ENCODE measurements around the gene TNFSF12. TPM values are rescaled to one million over a fixed set of nuclear protein-coding genes. Genes with fewer than 3 reads are reported as not detected.

The TNFSF12 gene, protein sequence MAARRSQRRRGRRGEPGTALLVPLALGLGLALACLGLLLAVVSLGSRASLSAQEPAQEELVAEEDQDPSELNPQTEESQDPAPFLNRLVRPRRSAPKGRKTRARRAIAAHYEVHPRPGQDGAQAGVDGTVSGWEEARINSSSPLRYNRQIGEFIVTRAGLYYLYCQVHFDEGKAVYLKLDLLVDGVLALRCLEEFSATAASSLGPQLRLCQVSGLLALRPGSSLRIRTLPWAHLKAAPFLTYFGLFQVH
- 3.4 and 3.5 TPM in 2 replicates for total RNA-seq

GRCh38 chr17:7548585-7549400, at the start of gene TNFSF12:
Gene TNFSF12 (plus strand): TSS chr17:7549058. CDS start chr17:7549154, 96 bp downstream.

GRCh38 chr17:7558544-7559319, 9.9 kb downstream of the TNFSF12 start, which contains the start of gene TNFSF13:
Gene TNFSF13 (plus strand): TSS chr17:7558750. CDS start chr17:7559040, 290 bp downstream.

GRCh38 chr17:7561589-7562207, 12.8 kb downstream of the TNFSF12 start, which contains the start of gene SENP3:
Gene SENP3 (plus strand): TSS chr17:7561919. CDS start chr17:7563077, 1,158 bp downstream.

DNA sequence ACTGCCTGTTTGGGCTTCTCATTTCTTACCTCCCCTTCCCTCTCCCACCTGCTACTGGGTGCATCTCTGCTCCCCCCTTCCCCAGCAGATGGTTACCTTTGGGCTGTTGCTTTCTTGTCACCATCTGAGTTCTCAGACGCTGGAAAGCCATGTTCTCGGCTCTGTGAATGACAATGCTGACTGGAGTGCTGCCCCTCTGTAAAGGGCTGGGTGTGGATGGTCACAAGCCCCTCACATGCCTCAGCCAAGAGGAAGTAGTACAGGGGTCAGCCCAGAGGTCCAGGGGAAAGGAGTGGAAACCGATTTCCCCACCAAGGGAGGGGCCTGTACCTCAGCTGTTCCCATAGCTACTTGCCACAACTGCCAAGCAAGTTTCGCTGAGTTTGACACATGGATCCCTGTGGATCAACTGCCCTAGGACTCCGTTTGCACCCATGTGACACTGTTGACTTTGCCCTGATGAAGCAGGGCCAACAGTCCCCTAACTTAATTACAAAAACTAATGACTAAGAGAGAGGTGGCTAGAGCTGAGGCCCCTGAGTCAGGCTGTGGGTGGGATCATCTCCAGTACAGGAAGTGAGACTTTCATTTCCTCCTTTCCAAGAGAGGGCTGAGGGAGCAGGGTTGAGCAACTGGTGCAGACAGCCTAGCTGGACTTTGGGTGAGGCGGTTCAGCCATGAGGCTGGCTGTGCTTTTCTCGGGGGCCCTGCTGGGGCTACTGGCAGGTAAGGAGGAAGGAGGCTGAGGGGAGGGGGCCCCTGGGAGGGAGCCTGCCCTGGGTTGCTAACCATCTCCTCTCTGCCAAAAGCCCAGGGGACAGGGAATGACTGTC, 30.4 kb downstream of the TNFSF12 start, which contains the start of gene CD68:
Gene CD68, plus strand, starts transcription at position 638 of the 833 bp plus-strand sequence. Its CDS starts 40 bp downstream, at position 678.

GRCh38 chr17:7583253-7584109, 34.6 kb downstream of the TNFSF12 start, which contains the start of gene MPDU1:
Gene MPDU1 (plus strand): TSS chr17:7583852. CDS start chr17:7583863, 11 bp downstream.

DNA sequence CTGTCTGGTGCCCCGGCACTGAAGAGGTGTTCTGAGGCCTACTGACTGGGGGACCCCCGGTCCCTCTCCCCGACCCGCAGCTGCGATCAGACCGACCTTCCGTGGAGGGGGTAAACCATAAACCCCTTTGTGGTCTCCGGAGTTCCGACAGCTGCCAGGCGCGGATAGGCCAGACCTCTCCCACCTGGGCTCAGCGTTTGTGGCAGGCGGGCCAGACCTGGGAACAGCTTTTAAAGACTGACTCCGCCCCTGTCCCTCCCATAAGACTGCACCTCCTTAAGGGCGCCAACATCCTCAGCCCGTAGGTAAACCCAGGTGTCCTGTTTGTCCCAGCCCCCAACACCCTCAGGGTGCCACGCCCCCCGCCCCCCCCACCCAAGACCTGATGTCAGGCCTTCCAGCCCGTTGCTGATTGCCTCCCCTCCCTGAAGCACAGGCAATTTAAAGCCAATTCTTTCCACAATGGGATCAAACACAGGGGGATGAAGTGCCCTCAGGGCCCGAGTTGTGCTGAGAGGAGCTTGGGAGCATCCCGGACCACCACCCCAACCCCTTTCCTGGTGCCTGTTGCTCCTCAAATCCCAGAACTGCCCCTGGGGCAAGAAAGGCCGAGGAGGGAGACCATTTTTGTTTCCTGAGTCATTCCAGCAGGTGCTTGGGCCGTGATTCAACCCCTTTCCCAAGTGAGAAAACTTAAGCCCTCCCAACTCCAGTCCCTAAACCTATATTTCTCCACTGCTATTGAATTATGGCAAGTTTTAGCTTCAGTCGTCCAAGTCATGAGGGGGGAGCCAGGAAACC, 41.2 kb downstream of the TNFSF12 start, which contains the start of gene SOX15:
Gene SOX15, minus strand, starts transcription at position 204 of the 801 bp plus-strand sequence. CDS start 418 bp downstream, outside the sequence.

Small RNAs within 50 kb of the gene (small RNA-seq; reads per million reads assigned to genes)
- gene CD68 (not detected), gene RF00019 (not detected), gene SNORA48 (not detected), gene SNORD10 (not detected)

Other genes starting within 250 kb of the TNFSF12 start
- gene EIF5A, start 241.4 kb upstream of the TNFSF12 start, total RNA-seq: 237 and 847 TPM in 2 replicates
- gene GPS2, start 233.7 kb upstream of the TNFSF12 start, total RNA-seq: 43.2 and 91.3 TPM in 2 replicates
- 18.9 and 25.1 TPM in 2 replicates for gene NEURL4, start 219.7 kb upstream of the TNFSF12 start, total RNA-seq
- under 0.01 and 0.33 TPM in 2 replicates for gene ACAP1, start 212.5 kb upstream of the TNFSF12 start, total RNA-seq
- 9.4 and 12.6 TPM in 2 replicates for gene KCTD11, start 196.9 kb upstream of the TNFSF12 start, total RNA-seq
- gene TMEM95, start 193.9 kb upstream of the TNFSF12 start, total RNA-seq: not detected in 2 replicates
- 14.1 and 27.5 TPM in 2 replicates for gene TNK1, start 168.0 kb upstream of the TNFSF12 start, total RNA-seq
- 51.8 and 64.1 TPM in 2 replicates for gene PLSCR3, start 154.5 kb upstream of the TNFSF12 start, total RNA-seq
- gene TMEM256, start 145.0 kb upstream of the TNFSF12 start, total RNA-seq: 83.7 and 304 TPM in 2 replicates
- gene NLGN2, start 141.2 kb upstream of the TNFSF12 start, total RNA-seq: 4.9 and 9.8 TPM in 2 replicates
- gene SPEM1, start 128.7 kb upstream of the TNFSF12 start, total RNA-seq: not detected in 2 replicates
- gene SPEM2, start 123.4 kb upstream of the TNFSF12 start, total RNA-seq: not detected in 2 replicates
- gene SPEM3, start 120.2 kb upstream of the TNFSF12 start, total RNA-seq: not detected in 2 replicates
- 8.6 and 16.8 TPM in 2 replicates for gene TMEM102, start 113.6 kb upstream of the TNFSF12 start, total RNA-seq
- gene FGF11, start 109.5 kb upstream of the TNFSF12 start, total RNA-seq: 2.1 and 3.9 TPM in 2 replicates
- gene CHRNB1, start 104.0 kb upstream of the TNFSF12 start, total RNA-seq: 5.7 and 13.0 TPM in 2 replicates
- gene ZBTB4, start 69.4 kb upstream of the TNFSF12 start, total RNA-seq: 33.9 and 36.1 TPM in 2 replicates
- not detected in 2 replicates for gene SLC35G6, start 67.6 kb upstream of the TNFSF12 start, total RNA-seq
- 106 and 112 TPM in 2 replicates for gene POLR2A, start 64.7 kb upstream of the TNFSF12 start, total RNA-seq
- gene TNFSF13, start 9.7 kb downstream of the TNFSF12 start, total RNA-seq: 1.4 and 1.6 TPM in 2 replicates
- 40.0 and 67.6 TPM in 2 replicates for gene SENP3, start 12.9 kb downstream of the TNFSF12 start, total RNA-seq
- gene CD68, start 30.6 kb downstream of the TNFSF12 start, total RNA-seq: 2.4 and 3.3 TPM in 2 replicates
- 58.5 and 227 TPM in 2 replicates for gene MPDU1, start 34.8 kb downstream of the TNFSF12 start, total RNA-seq
- 9.0 and 14.5 TPM in 2 replicates for gene SOX15, start 41.0 kb downstream of the TNFSF12 start, total RNA-seq
- 36.1 TPM in 2 replicates for gene FXR2, start 65.8 kb downstream of the TNFSF12 start, total RNA-seq
- gene SAT2, start 78.8 kb downstream of the TNFSF12 start, total RNA-seq: 16.7 and 38.1 TPM in 2 replicates
- 0.87 and 2.4 TPM in 2 replicates for gene SHBG, start 81.1 kb downstream of the TNFSF12 start, total RNA-seq
- gene ATP1B2, start 101.9 kb downstream of the TNFSF12 start, total RNA-seq: not detected in 2 replicates
- 38.9 and 58.5 TPM in 2 replicates for gene TP53, start 138.4 kb downstream of the TNFSF12 start, total RNA-seq
- gene WRAP53, start 139.4 kb downstream of the TNFSF12 start, total RNA-seq: 4.7 and 7.0 TPM in 2 replicates
- 2.2 and 5.9 TPM in 2 replicates for gene EFNB3, start 156.1 kb downstream of the TNFSF12 start, total RNA-seq
- under 0.01 TPM in 1 of 2 replicates, not detected in the other for gene DNAH2, start 168.7 kb downstream of the TNFSF12 start, total RNA-seq

Measured in placental epithelial cell (primary cell).